Measurements from ENCODE around the gene CD52. TPM values are rescaled to one million over a fixed set of nuclear protein-coding genes. Genes with fewer than 3 reads are reported as not detected.
"Not testable (repeated sequence)": the region's sequence is repeated elsewhere in the genome, so short reads cannot be mapped to it uniquely, and the experiment has no call there.

Gene CD52
- total RNA-seq, 1 experiment from 2014 or later = 2.0 TPM

DNA sequence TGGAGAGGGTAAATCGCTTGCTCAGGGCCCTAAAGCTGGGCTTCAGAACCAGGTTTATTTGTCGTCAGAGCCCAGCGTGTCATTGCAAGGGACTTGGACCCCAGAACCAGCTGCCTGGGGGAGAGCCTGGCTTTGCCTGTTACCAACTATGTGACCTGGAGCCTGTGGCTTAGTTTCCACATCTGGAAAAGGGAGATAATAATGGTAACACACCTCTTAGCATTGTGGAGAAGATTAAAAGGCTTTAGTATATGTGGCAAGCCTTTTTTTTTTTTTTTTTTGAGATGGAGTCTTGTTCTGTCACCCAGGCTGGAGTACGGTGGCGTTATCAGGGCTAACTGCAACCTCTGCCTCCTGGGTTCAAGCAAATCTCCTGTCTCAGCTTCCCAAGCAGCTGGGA is 12.5 kb downstream of the CD52 start (continued):
- TF ChIP-seq, protein P1, sequence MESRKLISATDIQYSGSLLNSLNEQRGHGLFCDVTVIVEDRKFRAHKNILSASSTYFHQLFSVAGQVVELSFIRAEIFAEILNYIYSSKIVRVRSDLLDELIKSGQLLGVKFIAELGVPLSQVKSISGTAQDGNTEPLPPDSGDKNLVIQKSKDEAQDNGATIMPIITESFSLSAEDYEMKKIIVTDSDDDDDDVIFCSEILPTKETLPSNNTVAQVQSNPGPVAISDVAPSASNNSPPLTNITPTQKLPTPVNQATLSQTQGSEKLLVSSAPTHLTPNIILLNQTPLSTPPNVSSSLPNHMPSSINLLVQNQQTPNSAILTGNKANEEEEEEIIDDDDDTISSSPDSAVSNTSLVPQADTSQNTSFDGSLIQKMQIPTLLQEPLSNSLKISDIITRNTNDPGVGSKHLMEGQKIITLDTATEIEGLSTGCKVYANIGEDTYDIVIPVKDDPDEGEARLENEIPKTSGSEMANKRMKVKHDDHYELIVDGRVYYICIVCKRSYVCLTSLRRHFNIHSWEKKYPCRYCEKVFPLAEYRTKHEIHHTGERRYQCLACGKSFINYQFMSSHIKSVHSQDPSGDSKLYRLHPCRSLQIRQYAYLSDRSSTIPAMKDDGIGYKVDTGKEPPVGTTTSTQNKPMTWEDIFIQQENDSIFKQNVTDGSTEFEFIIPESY (IDR thresholded peaks at IDR 0.05; ENCODE audit: extremely low read depth, insufficient replicate concordance, low read length) = no peak
- no peak for TF ChIP-seq POLR2A (IDR thresholded peaks at IDR 0.05; ENCODE audit: borderline replicate concordance, extremely low read depth, insufficient read depth, insufficient read length)
- TF ChIP-seq, protein P2, sequence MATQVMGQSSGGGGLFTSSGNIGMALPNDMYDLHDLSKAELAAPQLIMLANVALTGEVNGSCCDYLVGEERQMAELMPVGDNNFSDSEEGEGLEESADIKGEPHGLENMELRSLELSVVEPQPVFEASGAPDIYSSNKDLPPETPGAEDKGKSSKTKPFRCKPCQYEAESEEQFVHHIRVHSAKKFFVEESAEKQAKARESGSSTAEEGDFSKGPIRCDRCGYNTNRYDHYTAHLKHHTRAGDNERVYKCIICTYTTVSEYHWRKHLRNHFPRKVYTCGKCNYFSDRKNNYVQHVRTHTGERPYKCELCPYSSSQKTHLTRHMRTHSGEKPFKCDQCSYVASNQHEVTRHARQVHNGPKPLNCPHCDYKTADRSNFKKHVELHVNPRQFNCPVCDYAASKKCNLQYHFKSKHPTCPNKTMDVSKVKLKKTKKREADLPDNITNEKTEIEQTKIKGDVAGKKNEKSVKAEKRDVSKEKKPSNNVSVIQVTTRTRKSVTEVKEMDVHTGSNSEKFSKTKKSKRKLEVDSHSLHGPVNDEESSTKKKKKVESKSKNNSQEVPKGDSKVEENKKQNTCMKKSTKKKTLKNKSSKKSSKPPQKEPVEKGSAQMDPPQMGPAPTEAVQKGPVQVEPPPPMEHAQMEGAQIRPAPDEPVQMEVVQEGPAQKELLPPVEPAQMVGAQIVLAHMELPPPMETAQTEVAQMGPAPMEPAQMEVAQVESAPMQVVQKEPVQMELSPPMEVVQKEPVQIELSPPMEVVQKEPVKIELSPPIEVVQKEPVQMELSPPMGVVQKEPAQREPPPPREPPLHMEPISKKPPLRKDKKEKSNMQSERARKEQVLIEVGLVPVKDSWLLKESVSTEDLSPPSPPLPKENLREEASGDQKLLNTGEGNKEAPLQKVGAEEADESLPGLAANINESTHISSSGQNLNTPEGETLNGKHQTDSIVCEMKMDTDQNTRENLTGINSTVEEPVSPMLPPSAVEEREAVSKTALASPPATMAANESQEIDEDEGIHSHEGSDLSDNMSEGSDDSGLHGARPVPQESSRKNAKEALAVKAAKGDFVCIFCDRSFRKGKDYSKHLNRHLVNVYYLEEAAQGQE (IDR thresholded peaks at IDR 0.05; ENCODE audit: low read depth) = no peak
- TF ChIP-seq, protein P3, sequence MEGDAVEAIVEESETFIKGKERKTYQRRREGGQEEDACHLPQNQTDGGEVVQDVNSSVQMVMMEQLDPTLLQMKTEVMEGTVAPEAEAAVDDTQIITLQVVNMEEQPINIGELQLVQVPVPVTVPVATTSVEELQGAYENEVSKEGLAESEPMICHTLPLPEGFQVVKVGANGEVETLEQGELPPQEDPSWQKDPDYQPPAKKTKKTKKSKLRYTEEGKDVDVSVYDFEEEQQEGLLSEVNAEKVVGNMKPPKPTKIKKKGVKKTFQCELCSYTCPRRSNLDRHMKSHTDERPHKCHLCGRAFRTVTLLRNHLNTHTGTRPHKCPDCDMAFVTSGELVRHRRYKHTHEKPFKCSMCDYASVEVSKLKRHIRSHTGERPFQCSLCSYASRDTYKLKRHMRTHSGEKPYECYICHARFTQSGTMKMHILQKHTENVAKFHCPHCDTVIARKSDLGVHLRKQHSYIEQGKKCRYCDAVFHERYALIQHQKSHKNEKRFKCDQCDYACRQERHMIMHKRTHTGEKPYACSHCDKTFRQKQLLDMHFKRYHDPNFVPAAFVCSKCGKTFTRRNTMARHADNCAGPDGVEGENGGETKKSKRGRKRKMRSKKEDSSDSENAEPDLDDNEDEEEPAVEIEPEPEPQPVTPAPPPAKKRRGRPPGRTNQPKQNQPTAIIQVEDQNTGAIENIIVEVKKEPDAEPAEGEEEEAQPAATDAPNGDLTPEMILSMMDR (IDR thresholded peaks at IDR 0.05 in 2 of 3, conservative IDR thresholded peaks at IDR 0.05 in 1 of 3; ENCODE audit: borderline replicate concordance in 1 of 3, insufficient read depth in 1 of 3, low read depth in 2 of 3, low read length in 2 of 3) = no peak
- TF ChIP-seq CBX3 (IDR thresholded peaks at IDR 0.05; ENCODE audit: low read depth) = no peak

DNA sequence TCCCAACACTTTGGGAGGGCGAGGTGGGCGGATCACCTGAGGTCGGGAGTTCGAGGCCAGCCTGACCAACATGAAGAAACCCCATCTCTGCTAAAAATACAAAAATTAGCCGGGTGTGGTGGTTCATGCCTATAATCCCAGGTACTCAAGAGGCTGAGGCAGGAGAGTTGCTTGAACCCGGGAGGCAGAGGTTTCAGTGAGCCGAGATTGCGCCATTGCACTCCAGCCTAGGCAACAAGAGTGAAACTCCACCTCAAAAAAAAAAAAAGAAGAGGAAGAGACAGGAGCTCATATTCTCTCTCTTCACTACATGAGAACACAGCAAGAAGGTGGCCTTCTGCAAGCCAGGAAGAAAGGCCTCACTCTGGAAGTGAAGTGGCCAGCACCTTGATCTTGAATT is 15.6 kb downstream of the CD52 start:
- POLR2A ChIA-PET; H3K4me3 ChIP-seq (replicated peaks in 1 of 2; ENCODE audit: low read depth in 1 of 2, low read length in 2 of 2); RAD21 ChIA-PET (ENCODE audit: low non-redundant PET in 1 of 2, low total read pairs in 2 of 2, uncharacterized antibody in 2 of 2, unreplicated experiment in 2 of 2); H3K27ac ChIP-seq (ENCODE audit: low read depth, low read length); H3K79me2 ChIP-seq (ENCODE audit: insufficient read depth, low read length); H3K9me3 ChIP-seq (ENCODE audit: control insufficient read depth in 1 of 2, insufficient read depth in 1 of 2, low read depth in 1 of 2, low read length in 2 of 2); H4K20me1 ChIP-seq (ENCODE audit: insufficient read depth); BruUV-seq (replicated peaks); H3K36me3 ChIP-seq (ENCODE audit: control insufficient read depth in 1 of 2, insufficient read depth in 2 of 2, low read length in 2 of 2); DNase-seq (ENCODE audit: low read depth, low spot score); H3K9ac ChIP-seq (ENCODE audit: low read length); H2AFZ ChIP-seq (ENCODE audit: low read depth, low read length, poor library complexity, severe bottlenecking); H3K4me2 ChIP-seq (ENCODE audit: low read length); ATAC-seq; H3K9me2 ChIP-seq (ENCODE audit: insufficient read depth); H3K27me3 ChIP-seq (ENCODE audit: insufficient read depth, low read length); intact Hi-C loops (cut with micrococcal nuclease): not testable (repeated sequence)
- peaks cover 11 to 25% of the 10 kb centered on the region in 2 experiments for H3K4me1 ChIP-seq (ENCODE audit: control insufficient read depth in 1 of 2, insufficient read depth in 2 of 2, low read length in 2 of 2)
- CTCF ChIA-PET = interaction anchor here (2.1 kb wide), 1 partner anchor 12 kb away, joined by 12 read pairs; no protein-coding TSS in a partner anchor
